Vagina (tissue), 2 donors: ENCODE data around the gene GALNT5. TPM values are rescaled to one million over a fixed set of nuclear protein-coding genes. Genes with fewer than 3 reads are reported as not detected.
"Not testable (repeated sequence)": the region's sequence is repeated elsewhere in the genome, so short reads cannot be mapped to it uniquely, and the experiment has no call there.

Experiments used
- DNase-seq, 2 donors: peaks; one replicate each; pipeline ENCODE4 v3.0.0-alpha.2; 2017; ENCODE audit errors: extremely low spot score in 2 of 2
- H3K27ac ChIP-seq: fragments of 200-600 bp; sonication (generic); one replicate; pipeline ENCODE4 v1.5.1; 2019
- H3K27me3 ChIP-seq: fragments of 200-600 bp; sonication (generic); one replicate; pipeline ENCODE4 v1.5.1; 2019
- H3K36me3 ChIP-seq, 2 donors: fragments of 200-600 bp; sonication (generic); one replicate each; pipeline ENCODE4 v1.5.1; 2017 to 2019
- H3K4me1 ChIP-seq: fragments of 200-600 bp; sonication (generic); one replicate; pipeline ENCODE4 v1.5.1; 2019
- H3K4me3 ChIP-seq, 2 donors: fragments of 200-600 bp; sonication (generic); 1 replicate in 1 of 2; 2 replicates in 1 of 2; pipeline ENCODE4 v1.5.1; 2016 to 2019
- H3K9me3 ChIP-seq: fragments of 200-600 bp; sonication (generic); one replicate; pipeline ENCODE4 v1.5.1; 2019
- POLR2A ChIP-seq, 2 donors: fragments of 450-650 bp; IDR thresholded peaks; one replicate each; pipeline ENCODE4 v1.6.1; 2017; ENCODE audit warnings: antibody characterized with exemption in 2 of 2, mild to moderate bottlenecking in 2 of 2, moderate library complexity in 2 of 2
- POLR2AphosphoS5 ChIP-seq, 2 donors: sonication (generic); formaldehyde crosslinking; IDR thresholded peaks; one replicate each; pipeline ENCODE4 v1.9.0; 2017; ENCODE audit warnings: antibody characterized with exemption in 2 of 2, mild to moderate bottlenecking in 2 of 2, low read depth in 1 of 2; ENCODE audit not compliant: insufficient read depth in 1 of 2
- intact Hi-C: fragments of 100-400 bp; cut with DNase I; formaldehyde crosslinking; loops from one replicate; pipeline ENCODE4 v1.15.1; 2023
- total RNA-seq: library from RNA; depleted of rRNA; stranded (reverse); fragments of >200 nt; gene quantifications from one replicate; pipeline ENCODE4 v1.2.3, GENCODE V29; 2016
- TF ChIP-seq, protein P1 (sequence below), 3 experiments: fragments of 450-650 bp in 2 of 3; fragments of 200-600 bp in 1 of 3; sonication (generic) in 1 of 3; IDR thresholded peaks; one replicate each; pipeline ENCODE4 v1.5.1; 2017 to 2019; ENCODE audit warnings: antibody characterized with exemption in 3 of 3, mild to moderate bottlenecking in 2 of 3, moderate library complexity in 2 of 3

Gene GALNT5
- total RNA-seq, 1 donor from 2014 or later: 3.2 TPM

DNA sequence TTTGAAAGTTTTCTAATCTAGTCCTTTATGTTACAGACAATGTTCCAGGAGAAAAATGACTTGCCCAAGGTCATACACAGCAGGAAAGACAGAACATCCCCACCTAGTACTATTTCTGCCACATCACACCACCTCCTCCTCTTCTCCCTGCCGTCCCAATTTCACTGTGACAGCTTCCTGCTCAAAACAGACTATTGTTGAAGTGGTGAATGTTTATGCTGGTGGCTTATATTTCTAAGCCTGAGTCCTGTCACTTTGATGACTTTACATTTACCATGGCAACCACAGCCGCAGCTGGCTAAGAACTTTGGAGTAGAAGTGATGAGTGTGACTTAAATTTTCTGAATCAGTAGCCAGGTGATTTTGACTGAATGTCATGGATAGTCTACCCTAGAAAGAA, 10.0 kb downstream of the GALNT5 start:
- H3K27ac ChIP-seq: no peak overlapping the region
- TF ChIP-seq POLR2A (IDR thresholded peaks at IDR 0.05): no peak
- TF ChIP-seq, protein P1, sequence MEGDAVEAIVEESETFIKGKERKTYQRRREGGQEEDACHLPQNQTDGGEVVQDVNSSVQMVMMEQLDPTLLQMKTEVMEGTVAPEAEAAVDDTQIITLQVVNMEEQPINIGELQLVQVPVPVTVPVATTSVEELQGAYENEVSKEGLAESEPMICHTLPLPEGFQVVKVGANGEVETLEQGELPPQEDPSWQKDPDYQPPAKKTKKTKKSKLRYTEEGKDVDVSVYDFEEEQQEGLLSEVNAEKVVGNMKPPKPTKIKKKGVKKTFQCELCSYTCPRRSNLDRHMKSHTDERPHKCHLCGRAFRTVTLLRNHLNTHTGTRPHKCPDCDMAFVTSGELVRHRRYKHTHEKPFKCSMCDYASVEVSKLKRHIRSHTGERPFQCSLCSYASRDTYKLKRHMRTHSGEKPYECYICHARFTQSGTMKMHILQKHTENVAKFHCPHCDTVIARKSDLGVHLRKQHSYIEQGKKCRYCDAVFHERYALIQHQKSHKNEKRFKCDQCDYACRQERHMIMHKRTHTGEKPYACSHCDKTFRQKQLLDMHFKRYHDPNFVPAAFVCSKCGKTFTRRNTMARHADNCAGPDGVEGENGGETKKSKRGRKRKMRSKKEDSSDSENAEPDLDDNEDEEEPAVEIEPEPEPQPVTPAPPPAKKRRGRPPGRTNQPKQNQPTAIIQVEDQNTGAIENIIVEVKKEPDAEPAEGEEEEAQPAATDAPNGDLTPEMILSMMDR (IDR thresholded peaks at IDR 0.05): no peak
- TF ChIP-seq POLR2AphosphoS5 (IDR thresholded peaks at IDR 0.05; ENCODE audit: insufficient read depth in 1 of 2, low read depth in 1 of 2): no peak
- DNase-seq: no peak

DNA sequence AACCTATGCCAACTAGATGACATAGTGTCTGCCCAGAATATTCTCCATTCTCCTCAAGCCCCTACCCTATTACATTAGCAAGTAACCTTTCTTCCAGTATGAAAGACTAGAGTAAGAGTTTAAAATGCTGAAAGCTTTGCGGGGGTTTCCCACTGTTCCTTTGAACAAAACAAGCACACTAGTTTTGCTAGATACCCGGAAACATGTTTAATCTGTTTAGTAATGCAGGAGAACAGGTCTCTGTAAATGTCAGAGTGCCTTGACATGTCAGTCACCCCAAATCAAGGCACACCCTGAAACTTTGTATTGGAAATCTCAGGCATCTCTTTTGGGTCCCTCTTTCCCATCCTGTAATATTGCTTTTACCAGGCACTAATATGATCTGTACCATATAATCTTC, 11.6 kb downstream of the GALNT5 start:
- intact Hi-C loops: no loop called here

More for the DNA sequence above, 10.0 kb downstream of the GALNT5 start:
- no peak overlapping the region for H3K4me3 ChIP-seq
- H3K9me3 ChIP-seq: no peaks in the 10 kb centered on the region
- H3K27me3 ChIP-seq: no peaks in the 10 kb centered on the region
- no peaks in the 10 kb centered on the region for H3K36me3 ChIP-seq
- H3K4me1 ChIP-seq: peaks cover 17% of the 10 kb centered on the region
- intact Hi-C loops: no loop called here

DNA sequence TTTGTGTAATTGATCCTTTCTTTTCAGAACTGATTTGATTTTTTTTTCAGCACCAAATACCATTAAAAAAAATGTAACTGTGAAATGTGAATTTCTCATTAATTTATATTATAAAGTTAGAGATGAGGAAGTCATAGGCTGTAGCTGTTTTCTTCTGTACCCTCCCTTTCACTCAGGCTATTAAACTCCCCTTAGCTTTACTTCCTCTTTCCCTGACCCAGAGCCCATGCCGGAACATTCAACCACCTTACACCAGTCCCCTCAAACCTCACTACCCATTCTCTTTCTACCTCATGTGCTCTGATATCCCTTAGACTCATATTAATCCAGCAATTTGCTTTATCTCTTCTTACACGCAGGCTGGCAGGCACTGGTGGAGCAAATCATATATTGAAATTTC, 12.4 kb downstream of the GALNT5 start:
- no peak for TF ChIP-seq POLR2AphosphoS5 (IDR thresholded peaks at IDR 0.05; ENCODE audit: insufficient read depth in 1 of 2, low read depth in 1 of 2)
- Histone ChIP-seq H3K4me1 (peaks cover 6% of the 10 kb centered on the region), H3K27me3 (no peaks in the 10 kb centered on the region), H3K36me3 (no peaks in the 10 kb centered on the region), H3K4me3 (no peak overlapping the region), H3K27ac (no peak overlapping the region), H3K9me3 (no peaks in the 10 kb centered on the region)
- no peak for DNase-seq
- intact Hi-C loops: no loop called here

More for the DNA sequence above, 11.6 kb downstream of the GALNT5 start:
- Histone ChIP-seq H3K27me3 (no peaks in the 10 kb centered on the region), H3K9me3 (no peaks in the 10 kb centered on the region), H3K27ac (no peak overlapping the region), H3K36me3 (no peaks in the 10 kb centered on the region), H3K4me1 (peaks cover 15% of the 10 kb centered on the region), H3K4me3 (no peak overlapping the region)
- DNase-seq: no peak
- TF ChIP-seq, protein P1 (IDR thresholded peaks at IDR 0.05): no peak
- TF ChIP-seq POLR2A (IDR thresholded peaks at IDR 0.05) (no peak), POLR2AphosphoS5 (IDR thresholded peaks at IDR 0.05; ENCODE audit: insufficient read depth in 1 of 2, low read depth in 1 of 2) (no peak)

DNA sequence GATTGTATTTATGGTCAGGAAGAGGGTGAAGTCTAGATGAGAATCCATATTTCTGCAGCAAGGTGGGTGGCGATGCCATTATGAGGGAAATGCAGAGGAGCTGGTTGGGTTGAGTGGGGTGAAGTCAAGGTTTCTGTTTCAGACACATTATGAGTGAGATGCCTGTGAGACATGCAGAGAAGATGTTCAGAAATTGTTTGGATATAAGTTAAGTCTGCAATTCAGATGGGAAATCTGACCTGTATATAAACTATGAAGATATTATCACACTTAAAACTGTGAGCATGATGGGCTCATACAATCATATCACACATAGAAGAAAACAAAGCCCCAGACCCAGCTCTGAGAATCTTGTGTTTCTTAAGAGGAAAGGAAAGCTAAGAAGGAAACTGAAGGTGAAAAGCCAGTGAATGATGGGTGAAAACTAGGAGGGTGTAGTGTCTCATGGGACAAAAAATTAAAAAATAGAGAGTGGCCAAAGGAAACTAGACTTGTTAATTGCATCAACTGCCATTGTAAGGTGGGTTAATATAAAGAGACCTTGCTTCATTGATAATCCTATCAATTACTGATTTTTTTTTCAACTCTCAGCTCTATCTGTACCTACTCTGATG, 14.2 kb downstream of the GALNT5 start:
- TF ChIP-seq POLR2A (IDR thresholded peaks at IDR 0.05) (no peak), POLR2AphosphoS5 (IDR thresholded peaks at IDR 0.05; ENCODE audit: insufficient read depth in 1 of 2, low read depth in 1 of 2) (no peak)
- TF ChIP-seq, protein P1 (IDR thresholded peaks at IDR 0.05): no peak
- Histone ChIP-seq H3K4me3 (no peak overlapping the region), H3K36me3 (no peaks in the 10 kb centered on the region), H3K9me3 (no peaks in the 10 kb centered on the region), H3K27me3 (no peaks in the 10 kb centered on the region), H3K4me1 (no peaks in the 10 kb centered on the region), H3K27ac (no peak overlapping the region)
- intact Hi-C loops: no loop called here
- DNase-seq: no peak

DNA sequence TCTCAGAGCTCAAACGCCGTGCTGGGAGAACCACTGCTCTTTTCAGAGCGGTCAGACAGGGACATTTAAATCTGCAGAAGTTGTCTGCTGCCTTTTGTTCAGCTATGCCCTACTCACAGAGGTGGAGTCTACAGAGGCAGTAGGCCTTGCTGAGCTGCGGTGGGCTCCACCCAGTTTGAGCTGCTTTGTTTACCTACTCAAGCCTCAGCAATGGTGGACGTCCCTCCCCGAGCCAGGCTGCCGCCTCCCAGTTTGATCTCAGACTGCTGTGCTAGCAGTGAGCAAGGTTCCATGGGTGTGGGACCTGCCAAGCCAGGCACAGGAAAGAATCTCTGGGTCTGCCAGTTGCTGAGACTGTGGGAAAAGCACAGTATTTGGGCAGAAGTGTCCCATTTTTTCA, 21.8 kb downstream of the GALNT5 start:
- intact Hi-C loops, DNase-seq, H3K4me3 ChIP-seq, H3K27ac ChIP-seq, H3K4me1 ChIP-seq, H3K36me3 ChIP-seq, H3K9me3 ChIP-seq, H3K27me3 ChIP-seq: not testable (repeated sequence)

DNA sequence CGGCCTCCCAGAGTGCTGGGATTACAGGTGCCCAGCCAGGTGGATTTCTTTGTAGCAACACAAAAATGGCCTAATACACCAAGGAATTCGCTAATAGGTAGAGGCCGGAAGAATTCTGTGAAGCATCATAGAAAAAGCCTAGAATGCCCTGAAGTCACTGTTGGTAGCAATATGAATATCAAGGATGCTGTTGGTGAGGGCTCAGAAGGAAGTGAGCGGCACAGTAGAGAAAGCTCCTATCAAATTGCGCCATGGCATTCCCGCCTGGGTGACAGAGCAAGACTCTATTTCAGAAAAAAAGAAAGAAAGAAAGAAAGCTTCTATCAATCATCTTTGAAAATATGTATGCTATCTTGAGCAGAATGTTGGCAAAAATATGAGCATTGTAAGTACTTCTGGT, 23.8 kb downstream of the GALNT5 start:
- Histone ChIP-seq H3K4me3 (no peak overlapping the region), H3K27ac (no peak overlapping the region), H3K9me3 (no peaks in the 10 kb centered on the region), H3K4me1 (no peaks in the 10 kb centered on the region), H3K36me3 (no peaks in the 10 kb centered on the region), H3K27me3 (no peaks in the 10 kb centered on the region)
- TF ChIP-seq POLR2A (IDR thresholded peaks at IDR 0.05) (no peak), POLR2AphosphoS5 (IDR thresholded peaks at IDR 0.05; ENCODE audit: insufficient read depth in 1 of 2, low read depth in 1 of 2) (no peak)
- TF ChIP-seq, protein P1 (IDR thresholded peaks at IDR 0.05): no peak
- intact Hi-C loops: no loop called here
- DNase-seq: no peak
